PFSK-1 (cell line): ENCODE results near the gene BSND.

ENCODE experiments used
- POLR2AphosphoS5 ChIP-seq: IDR thresholded peaks from 2 replicates; pipeline ENCODE4 v1.6.1; 2012; ENCODE audit warnings: low read depth, mild to moderate bottlenecking, control low read depth, low read length, moderate library complexity
- REST ChIP-seq, 2 experiments: IDR thresholded peaks; 2 replicates each; pipeline versions ENCODE4 v1.6.1 to v1.8.0; 2011 to 2012; ENCODE audit warnings: low read depth in 2 of 2, low read length in 2 of 2, control low read depth in 1 of 2, inconsistent platforms in 1 of 2, mild to moderate bottlenecking in 1 of 2, moderate library complexity in 1 of 2; ENCODE audit not compliant: insufficient read depth in 1 of 2
- TAF1 ChIP-seq: IDR thresholded peaks from 2 replicates; pipeline ENCODE4 v1.6.1; 2012; ENCODE audit warnings: low read length, control low read depth, borderline replicate concordance; ENCODE audit not compliant: insufficient read depth

- no peak for TF ChIP-seq POLR2AphosphoS5
- TF ChIP-seq REST (IDR thresholded peaks at IDR 0.05; ENCODE audit: insufficient read depth in 1 of 2, low read depth in 2 of 2, low read length in 2 of 2), result no peak
- no peak for TF ChIP-seq TAF1
These were observed 52.9 kb downstream of the BSND start for GRCh38 chr1:55051621-55052020.
